OCI-LY3 (cell line): ENCODE results near the gene WFIKKN2.

ENCODE experiments used
- H2AFZ ChIP-seq: fragments of 200-600, 300-600 bp; shearing (Covaris generic); 2 replicates; pipeline ENCODE4 v1.6.0; 2014; ENCODE audit warnings: antibody characterized with exemption, low read depth, low read length
- H3K27ac ChIP-seq: fragments of 200-600, 300-600 bp; sonication (generic); 2 replicates; pipeline ENCODE4 v1.5.1; 2014; ENCODE audit warnings: mild to moderate bottlenecking, low read length, moderate library complexity, mixed read lengths
- H3K27me3 ChIP-seq: fragments of 200-600, 300-600 bp; sonication (generic); 2 replicates; pipeline ENCODE4 v1.6.1; 2014; ENCODE audit warnings: low read depth, low read length, mixed read lengths
- H3K36me3 ChIP-seq: fragments of 200-600, 300-600 bp; sonication (generic); replicated peaks from 2 replicates; pipeline ENCODE3; 2014; ENCODE audit warnings: low read depth, low read length, mixed read lengths
- H3K4me1 ChIP-seq: fragments of 300-600, 200-600 bp; sonication (generic); 2 replicates; pipeline ENCODE4 v1.6.1; 2014; ENCODE audit warnings: low read length, mixed read lengths
- H3K4me2 ChIP-seq: fragments of 200-600, 300-600 bp; sonication (generic); 2 replicates; pipeline ENCODE4 v1.6.1; 2014; ENCODE audit warnings: low read length, mixed read lengths
- H3K4me3 ChIP-seq: fragments of 300-600, 200-600 bp; sonication (generic); 2 replicates; pipeline ENCODE4 v1.5.1; 2014; ENCODE audit warnings: antibody characterized with exemption, mild to moderate bottlenecking, low read length, moderate library complexity
- H3K79me2 ChIP-seq: fragments of 300-600, 200-600 bp; shearing (Covaris generic); 2 replicates; pipeline ENCODE4 v1.6.1; 2014; ENCODE audit warnings: mild to moderate bottlenecking, low read length, mixed read lengths
- H3K9ac ChIP-seq: fragments of 300-600, 200-600 bp; shearing (Covaris generic); 2 replicates; pipeline ENCODE4 v1.6.0; 2014; ENCODE audit warnings: mild to moderate bottlenecking, low read length, moderate library complexity
- H3K9me3 ChIP-seq: fragments of 200-600, 300-600 bp; shearing (Covaris generic); 2 replicates; pipeline ENCODE4 v1.6.1; 2014; ENCODE audit warnings: low read length, mixed read lengths; ENCODE audit not compliant: insufficient read depth
- H4K20me1 ChIP-seq: fragments of 200-600, 300-600 bp; sonication (generic); 2 replicates; pipeline ENCODE4 v1.6.1; 2016; ENCODE audit warnings: low read length, mixed read lengths; ENCODE audit not compliant: insufficient read depth
- EZH2phosphoT487 ChIP-seq: fragments of 200-600 bp; shearing (Covaris generic); IDR thresholded peaks from 2 replicates; pipeline ENCODE4 v1.6.1; 2018; ENCODE audit warnings: antibody characterized with exemption, mixed run types, low read depth
- TF ChIP-seq, protein P1 (sequence below): fragments of 200-600, 300-600 bp; sonication (generic); IDR thresholded peaks from 2 replicates; pipeline ENCODE4 v1.5.1; 2014; ENCODE audit warnings: antibody characterized with exemption, low read length, low read depth

WFIKKN2 gene

DNA sequence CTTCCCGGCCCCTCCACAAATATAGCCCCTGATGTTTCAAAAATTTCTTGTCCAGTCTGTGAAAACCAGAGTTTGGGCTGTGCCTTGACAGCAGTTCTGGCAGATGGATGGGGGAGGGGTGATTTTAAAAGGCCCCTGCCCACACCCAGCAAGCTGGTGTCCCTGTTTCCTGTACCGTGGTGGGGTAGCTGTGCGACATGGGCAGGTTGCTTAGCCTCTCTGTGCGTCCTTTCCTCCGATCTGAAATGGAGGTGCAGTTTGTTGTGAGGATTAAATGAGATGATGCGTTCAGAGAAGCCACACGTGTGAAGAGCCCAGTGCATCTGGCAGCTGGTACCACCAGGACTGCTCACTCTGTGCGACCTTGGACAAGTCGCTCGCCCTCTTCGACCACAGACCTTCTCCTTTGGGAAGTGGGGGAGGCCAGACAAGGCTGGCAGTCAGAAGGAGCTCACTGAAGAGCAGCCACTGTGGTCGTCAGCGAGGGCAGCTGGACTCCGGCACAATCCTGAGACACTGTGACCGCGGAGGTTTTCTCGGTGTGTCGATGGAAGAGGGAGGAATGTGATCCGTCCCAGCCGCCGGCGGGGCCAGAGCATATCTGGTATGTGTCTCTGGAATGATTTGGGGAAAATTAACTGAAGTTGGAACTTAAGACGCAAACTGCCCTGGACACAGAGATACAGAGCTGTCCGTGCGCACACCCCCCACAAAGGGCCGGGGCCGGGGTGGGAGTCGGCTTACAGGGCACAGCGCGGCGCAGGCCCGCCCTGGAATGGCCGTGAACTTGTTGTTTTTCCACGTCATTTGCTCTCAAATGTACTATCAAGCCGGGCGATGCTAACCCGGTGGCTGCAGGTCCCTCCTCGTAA is 721 bp upstream of the WFIKKN2 start:
- Histone ChIP-seq H3K9me3 (no peaks in the 10 kb centered on the region), H2AFZ (no peak overlapping the region), H3K27me3 (no peaks in the 10 kb centered on the region), H4K20me1 (no peaks in the 10 kb centered on the region), H3K36me3 (no peaks in the 10 kb centered on the region), H3K27ac (no peak overlapping the region), H3K4me3 (no peak overlapping the region), H3K9ac (no peak overlapping the region), H3K4me2 (no peak overlapping the region), H3K4me1 (no peaks in the 10 kb centered on the region), H3K79me2 (no peaks in the 10 kb centered on the region)
- TF ChIP-seq, protein P1, sequence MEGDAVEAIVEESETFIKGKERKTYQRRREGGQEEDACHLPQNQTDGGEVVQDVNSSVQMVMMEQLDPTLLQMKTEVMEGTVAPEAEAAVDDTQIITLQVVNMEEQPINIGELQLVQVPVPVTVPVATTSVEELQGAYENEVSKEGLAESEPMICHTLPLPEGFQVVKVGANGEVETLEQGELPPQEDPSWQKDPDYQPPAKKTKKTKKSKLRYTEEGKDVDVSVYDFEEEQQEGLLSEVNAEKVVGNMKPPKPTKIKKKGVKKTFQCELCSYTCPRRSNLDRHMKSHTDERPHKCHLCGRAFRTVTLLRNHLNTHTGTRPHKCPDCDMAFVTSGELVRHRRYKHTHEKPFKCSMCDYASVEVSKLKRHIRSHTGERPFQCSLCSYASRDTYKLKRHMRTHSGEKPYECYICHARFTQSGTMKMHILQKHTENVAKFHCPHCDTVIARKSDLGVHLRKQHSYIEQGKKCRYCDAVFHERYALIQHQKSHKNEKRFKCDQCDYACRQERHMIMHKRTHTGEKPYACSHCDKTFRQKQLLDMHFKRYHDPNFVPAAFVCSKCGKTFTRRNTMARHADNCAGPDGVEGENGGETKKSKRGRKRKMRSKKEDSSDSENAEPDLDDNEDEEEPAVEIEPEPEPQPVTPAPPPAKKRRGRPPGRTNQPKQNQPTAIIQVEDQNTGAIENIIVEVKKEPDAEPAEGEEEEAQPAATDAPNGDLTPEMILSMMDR = no peak
- TF ChIP-seq EZH2phosphoT487 = no peak

DNA sequence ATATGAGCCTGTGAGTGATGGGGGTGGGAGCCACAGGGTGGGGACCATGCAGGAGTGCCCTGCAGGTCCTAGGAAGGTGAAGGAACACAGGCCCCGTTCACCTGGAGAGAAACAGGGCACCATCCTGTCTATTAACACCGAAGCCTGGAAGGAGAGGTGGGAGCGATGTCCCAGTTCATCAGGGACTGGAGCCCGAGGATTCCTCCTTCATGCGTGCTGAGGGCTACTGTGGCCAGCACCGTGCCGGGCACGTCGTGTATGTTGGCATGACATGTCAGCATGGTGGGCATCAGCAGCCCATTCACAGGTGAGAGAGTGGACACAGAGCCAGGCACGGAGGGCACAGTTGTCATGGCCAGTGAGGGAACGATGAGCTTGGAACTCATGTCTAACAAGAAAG is 1.4 kb downstream of the WFIKKN2 start:
- Histone ChIP-seq H3K79me2 (no peaks in the 10 kb centered on the region), H3K27ac (no peak overlapping the region), H3K4me3 (no peak overlapping the region), H3K4me1 (no peaks in the 10 kb centered on the region), H3K27me3 (no peaks in the 10 kb centered on the region), H2AFZ (no peak overlapping the region), H4K20me1 (no peaks in the 10 kb centered on the region), H3K36me3 (no peaks in the 10 kb centered on the region), H3K9me3 (no peaks in the 10 kb centered on the region), H3K4me2 (no peak overlapping the region), H3K9ac (no peak overlapping the region)
- no peak for TF ChIP-seq EZH2phosphoT487
- TF ChIP-seq, protein P1 = no peak

DNA sequence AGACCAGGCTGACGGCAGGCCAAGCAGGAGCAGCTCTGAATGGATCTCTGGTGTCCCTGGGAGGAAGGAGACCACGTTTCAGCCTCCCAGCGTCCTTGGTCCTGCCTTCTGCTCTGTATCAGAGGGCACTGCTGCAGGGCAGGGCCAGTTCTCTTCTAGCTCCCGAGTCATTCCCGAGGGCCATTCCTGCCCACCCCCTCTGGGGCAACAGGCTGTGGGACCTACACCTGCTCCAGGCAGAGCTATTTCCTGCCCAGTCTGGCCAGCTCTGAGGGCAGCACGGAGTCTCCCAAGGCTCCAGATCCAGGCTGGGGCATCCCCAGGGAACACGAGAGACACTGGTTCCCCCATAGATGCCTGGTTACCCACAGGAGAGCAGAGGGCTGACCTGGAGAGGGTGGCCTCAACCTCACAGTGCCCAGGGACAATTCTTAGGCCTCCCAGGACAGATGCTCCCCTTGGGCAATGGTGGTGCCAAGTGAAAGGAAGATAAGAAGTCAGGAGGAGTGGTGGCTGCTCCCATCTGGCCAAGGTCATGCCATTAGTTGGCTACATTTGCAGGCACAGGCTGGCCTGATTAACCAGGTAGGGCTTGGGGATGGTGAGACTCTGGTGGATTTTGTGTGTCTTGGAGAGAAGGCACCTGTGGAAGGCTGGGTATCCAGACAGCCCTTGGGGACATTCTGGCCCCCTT is 2.0 kb downstream of the WFIKKN2 start:
- H3K9ac ChIP-seq = no peak overlapping the region
- H3K79me2 ChIP-seq = no peaks in the 10 kb centered on the region
- no peak overlapping the region for H2AFZ ChIP-seq
- H3K4me1 ChIP-seq = no peaks in the 10 kb centered on the region
- H3K9me3 ChIP-seq = no peaks in the 10 kb centered on the region
- H4K20me1 ChIP-seq = no peaks in the 10 kb centered on the region
- H3K36me3 ChIP-seq = no peaks in the 10 kb centered on the region
- no peak for TF ChIP-seq EZH2phosphoT487
- TF ChIP-seq, protein P1 = no peak
- H3K27me3 ChIP-seq = no peaks in the 10 kb centered on the region
- no peak overlapping the region for H3K27ac ChIP-seq
- H3K4me3 ChIP-seq = no peak overlapping the region
- H3K4me2 ChIP-seq = no peak overlapping the region
